NCI-H146 (cell line): ENCODE results near the gene MFAP1.
"Not testable (repeated sequence)": the region's sequence is repeated elsewhere in the genome, so short reads cannot be mapped to it uniquely, and the experiment has no call there.

Source experiments
- DNase-seq: peaks from one replicate; lab custom pipeline; 2025; lab: John Stamatoyannopoulos, UW

Gene MFAP1, protein sequence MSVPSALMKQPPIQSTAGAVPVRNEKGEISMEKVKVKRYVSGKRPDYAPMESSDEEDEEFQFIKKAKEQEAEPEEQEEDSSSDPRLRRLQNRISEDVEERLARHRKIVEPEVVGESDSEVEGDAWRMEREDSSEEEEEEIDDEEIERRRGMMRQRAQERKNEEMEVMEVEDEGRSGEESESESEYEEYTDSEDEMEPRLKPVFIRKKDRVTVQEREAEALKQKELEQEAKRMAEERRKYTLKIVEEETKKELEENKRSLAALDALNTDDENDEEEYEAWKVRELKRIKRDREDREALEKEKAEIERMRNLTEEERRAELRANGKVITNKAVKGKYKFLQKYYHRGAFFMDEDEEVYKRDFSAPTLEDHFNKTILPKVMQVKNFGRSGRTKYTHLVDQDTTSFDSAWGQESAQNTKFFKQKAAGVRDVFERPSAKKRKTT

DNA sequence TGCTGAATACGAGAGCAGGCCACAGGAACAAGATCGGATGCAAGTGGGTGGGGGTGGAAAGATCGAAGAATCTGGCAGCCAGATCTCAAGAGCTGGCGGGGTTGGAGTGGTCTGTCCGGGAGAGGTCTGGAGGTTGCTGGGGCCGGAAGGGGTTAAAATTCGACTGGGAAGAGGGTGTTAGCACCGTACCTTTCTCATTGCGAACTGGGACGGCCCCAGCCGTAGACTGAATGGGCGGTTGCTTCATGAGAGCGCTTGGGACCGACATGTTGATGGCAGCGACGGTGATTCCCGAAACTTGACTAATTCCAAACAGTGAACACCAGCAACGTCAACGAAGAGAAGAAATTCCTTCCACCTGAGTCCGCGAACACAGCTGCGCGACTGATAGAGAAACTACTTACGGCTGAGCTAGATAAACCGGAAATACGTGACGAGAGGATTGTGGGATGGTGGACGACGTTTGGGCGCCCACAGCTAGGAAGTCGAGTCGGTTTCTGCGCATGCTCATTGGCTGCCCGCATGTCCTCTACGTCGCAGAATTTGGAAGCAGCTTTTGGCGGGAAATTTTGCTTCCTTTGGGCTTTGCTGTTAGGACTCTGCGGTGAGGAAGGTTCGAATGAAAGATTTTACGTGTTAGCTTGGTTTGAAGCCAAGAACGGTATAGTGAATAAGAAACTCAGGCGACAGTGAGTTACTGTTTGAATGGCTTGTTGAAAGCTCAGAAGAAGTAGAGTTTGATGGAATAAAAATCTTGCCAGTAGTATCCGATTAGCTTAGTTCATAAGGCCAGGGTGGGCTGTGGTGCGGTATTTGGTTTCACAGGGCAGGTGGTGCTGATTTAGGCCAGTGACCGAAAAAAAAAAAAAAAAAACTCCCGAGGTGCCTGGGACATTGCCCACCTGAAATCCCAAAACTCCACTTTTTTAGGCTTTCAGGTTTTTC is at the start of gene MFAP1:
Gene MFAP1, minus strand, starts transcription at position 389 of the 945 bp plus-strand sequence. Its CDS starts 121 bp downstream, at position 268.
- DNase-seq, result peak; percentile 93

DNA sequence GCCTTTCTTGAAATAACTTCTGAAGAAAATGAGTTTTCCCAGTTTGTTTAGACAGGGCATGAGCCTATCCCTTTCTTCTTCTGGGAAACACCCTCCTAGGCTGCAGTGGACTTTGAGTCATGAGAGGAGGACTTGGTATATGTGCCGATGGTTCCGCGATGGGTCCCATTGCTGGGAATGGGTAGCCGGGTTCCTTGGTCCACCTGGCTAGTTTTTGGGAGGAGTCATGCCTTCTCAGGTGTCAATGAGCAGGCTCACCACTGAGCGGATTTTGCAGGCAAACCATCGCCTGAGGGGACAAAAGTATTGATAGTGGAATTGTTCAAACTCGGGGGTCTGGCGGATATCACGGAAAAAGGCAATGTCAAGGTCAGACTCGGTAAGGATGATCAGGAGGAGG is 49.2 kb upstream of the MFAP1 start:
- no peak for DNase-seq

DNA sequence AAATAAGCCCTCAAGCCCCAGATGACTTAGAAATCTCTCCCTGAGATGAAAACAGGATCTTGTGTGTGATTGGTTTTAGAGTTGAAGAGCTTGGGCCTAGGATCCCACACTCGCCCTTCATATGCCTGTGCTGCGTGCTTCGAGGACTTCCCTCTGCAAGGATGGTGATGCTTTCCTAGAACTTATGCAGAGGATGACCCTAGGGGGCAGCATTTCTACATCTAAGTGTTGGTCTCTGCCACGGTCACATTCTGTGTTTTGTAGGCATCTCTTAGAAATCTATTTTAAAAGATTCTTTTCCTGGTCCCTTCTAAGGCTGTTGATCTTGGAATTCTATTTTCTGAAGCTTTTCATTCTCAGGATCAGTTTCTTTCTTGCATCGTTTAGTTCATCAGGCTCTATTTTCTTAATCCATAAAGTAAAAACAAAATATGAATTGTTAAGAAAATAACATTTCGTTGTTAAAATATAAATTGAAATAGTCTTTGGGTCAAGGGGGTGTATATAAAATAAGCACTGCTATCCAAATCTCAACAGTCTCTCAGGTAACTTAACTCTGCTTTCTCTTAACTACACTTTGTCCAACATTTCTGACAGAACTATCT is 48.0 kb upstream of the MFAP1 start:
- peak; percentile 42 for DNase-seq

DNA sequence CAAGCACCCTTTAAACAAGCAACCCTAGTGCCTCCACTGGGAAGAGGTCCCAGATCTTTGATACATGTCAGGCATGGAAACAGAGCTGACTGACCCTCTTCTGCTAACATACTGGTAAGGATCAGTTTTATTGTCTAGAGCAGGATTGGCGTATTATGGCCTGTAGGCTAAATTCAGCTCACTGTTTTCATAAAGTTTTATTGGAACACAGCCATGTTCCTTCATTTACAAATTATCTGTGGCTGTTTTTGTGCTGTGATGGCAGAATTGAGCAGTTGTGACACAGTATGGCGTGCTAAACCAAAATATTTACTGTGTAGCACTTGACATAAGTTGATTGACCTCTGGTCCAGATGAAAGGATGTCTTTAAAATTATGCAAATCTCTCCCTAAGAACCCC is 47.3 kb upstream of the MFAP1 start:
- DNase-seq, result no peak

DNA sequence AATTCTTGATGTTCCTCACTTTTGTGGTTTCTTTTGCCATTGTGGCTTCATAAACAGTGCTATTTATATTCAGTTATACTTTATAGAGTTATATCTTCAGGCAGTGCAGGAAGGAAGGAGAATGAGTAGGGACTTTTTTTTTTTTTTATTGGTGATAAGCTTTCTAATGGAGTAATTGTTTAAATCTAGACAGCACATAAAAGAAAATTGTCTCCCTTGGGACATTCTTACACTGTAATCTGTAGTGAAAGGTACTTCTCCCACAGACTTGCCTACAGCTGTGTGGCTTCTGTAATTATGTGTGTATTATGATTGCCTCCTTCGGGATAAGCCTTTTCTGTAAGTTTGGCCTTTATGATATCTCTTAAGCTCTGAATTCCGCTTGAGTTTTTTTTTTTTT is 43.9 kb upstream of the MFAP1 start:
- no peak for DNase-seq

DNA sequence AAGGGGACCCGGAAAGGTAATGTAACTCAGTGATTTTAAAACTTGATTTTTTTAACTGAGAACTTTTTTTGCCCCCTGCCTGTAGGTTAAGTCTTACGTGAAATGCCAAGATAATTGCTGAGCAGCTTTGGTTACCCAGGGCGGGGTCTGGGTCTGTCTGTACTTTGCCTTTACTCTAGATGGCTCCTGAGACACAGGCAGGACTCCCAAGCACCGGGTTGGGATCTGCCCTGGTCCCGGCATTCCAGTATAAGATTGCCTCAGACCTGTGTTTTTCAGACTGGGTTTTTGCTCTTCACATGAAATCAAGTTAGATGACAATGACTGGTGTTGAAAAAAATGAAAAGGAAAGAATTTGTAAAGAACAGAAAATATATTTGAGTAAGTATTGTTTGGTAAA is 42.6 kb upstream of the MFAP1 start:
- DNase-seq, result no peak

DNA sequence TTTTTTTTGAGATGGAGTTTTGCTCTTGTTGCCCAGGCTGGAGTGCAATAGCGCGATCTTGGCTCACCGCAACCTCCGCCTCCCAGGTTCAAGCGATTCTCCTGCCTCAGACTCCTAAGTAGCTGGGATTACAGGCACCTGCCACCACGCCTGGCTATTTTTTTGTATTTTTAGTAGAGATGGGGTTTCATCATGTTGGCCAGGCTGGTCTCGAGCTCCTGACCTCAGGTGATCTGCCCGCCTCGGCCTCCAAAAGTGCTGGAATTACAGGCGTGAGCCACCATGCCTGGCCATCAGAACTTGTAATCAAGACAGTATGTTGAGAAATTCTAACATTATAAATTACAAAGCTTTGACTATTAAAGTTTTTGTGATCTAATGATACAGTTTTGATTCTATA is 42.1 kb upstream of the MFAP1 start:
- not testable (repeated sequence) for DNase-seq

DNA sequence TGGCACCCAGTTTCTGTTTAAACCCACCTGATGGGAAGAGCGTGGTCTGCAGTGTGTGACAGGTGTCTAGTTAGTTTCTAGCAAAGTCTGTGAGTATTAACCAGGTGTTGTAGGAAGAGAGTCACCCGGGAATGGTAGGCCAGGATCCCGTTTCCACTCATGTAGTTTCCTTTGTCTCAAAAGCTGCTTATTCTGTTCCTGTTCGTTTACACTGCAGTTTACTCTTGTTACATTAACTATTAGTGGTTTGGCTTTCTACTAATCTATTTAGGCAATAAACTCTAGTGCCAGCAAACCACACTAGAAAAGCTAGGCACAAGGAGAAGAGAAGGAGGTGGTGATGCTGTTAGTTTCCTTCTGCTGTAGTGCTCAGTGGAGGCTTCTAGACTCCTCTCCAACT is 35.1 kb upstream of the MFAP1 start:
- no peak for DNase-seq

DNA sequence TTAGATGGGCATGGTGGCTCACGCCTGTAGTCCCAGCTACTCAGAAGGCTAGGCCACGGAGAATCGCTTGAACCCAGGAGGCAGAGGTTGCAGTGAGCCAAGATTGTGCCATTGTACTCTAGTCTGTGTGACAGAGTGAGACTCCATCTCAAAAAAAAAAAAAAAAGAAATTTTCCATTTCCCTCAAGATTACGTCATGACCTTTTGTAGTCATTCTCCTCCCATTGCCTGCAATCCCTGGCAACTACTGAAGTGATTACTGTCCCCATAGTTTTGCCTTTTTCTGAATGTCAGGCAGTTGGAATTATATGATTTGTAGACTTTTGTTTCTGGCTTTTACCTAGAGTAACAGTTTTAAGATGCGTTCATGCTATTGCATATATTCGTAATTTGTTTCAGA is 30.3 kb upstream of the MFAP1 start:
- no peak for DNase-seq

DNA sequence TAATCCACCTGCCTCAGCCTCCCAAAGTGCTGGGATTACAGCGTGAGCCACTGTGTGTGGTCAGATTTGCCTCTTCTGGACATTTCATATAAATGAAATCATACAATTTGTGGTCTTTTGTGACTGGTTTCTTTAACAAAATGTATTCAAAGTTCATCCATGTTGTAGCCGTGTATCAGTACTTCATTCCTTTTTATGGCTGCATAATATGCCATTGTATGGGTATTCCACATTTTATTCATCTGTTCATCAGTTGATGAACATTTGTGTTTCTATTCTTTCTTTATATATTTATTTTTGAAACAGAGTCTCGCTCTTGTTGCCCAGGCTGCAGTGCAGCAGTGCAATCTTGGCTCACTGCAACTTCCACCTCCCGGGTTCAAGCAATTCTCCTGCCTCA is 28.1 kb upstream of the MFAP1 start:
- DNase-seq, result no peak

DNA sequence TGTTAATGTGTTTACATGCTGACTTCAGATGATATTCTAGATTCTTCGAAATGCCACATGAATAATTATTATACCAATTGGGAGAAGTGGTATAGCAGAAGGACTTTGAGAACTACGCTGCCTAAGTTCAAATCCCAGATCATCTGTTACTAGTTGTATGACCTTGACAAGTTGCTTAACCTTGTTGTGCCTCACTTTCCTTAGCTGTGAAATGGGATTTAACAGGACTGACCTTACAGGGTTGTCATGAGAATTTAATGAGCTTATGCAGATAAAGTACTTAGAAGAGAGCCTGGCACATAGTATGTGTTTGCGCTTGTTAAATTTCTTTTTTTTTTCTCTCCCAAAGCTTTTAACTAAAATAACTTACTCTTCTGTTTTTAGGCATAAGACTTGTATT is 26.8 kb upstream of the MFAP1 start:
- DNase-seq, result no peak

DNA sequence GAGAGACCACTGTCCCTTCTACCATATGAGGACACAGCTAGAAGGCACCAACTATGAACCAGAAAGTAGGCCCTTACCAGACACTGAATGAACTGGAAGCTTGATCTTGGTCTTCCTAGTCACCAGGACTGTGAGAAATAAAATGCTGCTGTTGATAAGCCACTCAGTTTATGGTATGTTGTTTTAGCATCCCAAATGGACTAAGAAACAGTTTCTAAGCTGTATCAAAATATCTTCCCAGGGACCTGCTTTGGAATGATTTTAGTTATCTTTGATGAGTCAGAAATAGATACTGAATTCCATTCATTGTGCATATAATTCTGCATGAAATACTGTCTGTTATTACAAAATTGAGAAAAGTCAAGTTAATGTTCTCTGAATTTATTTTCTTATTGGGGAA is 20.9 kb upstream of the MFAP1 start:
- DNase-seq, result no peak

DNA sequence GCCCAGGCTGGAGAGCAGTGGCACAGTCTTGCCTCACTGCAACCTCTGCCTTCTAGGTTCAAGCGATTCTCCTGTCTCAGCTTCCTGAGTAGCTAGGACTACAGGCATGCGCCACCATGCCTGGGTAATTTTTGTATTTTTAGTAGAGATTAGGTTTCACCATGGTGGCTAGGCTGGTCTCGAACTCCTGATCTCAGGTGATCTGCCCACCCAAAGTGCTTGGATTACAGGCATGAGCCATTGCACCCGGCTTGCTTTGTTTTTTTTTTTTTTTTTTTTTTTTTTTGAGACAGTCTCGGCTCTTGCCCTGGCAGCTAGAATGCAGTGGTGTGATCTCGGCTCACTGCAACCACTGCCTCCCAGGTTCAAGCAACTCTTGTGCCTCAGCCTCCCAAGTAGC is 8.0 kb upstream of the MFAP1 start:
- not testable (repeated sequence) for DNase-seq

DNA sequence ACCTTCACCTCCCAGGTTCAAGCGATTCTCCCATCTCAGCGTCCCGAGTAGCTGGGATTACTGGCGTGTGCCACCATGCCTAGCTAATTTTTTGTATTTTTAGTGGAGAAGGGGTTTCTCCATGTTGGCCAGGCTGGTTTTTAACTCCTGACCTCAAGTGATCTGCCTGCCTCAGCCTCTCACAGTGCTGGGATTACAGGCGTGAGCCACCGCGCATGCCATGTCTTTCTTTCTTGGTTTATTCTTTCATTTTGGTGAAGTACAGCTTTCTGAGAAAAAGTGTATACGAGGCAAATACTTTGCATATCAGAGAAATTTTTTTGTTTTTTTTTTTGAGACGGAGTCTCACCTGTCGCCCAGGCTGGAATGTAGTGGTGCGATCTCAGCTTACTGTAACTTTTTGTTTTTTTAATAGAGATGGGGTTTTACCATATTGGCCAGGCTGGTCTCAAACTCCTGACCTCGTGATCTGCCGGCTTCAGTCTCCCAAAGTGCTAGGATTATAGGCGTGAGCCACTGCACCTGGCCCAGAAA is 7.1 kb upstream of the MFAP1 start:
- DNase-seq, result not testable (repeated sequence)

DNA sequence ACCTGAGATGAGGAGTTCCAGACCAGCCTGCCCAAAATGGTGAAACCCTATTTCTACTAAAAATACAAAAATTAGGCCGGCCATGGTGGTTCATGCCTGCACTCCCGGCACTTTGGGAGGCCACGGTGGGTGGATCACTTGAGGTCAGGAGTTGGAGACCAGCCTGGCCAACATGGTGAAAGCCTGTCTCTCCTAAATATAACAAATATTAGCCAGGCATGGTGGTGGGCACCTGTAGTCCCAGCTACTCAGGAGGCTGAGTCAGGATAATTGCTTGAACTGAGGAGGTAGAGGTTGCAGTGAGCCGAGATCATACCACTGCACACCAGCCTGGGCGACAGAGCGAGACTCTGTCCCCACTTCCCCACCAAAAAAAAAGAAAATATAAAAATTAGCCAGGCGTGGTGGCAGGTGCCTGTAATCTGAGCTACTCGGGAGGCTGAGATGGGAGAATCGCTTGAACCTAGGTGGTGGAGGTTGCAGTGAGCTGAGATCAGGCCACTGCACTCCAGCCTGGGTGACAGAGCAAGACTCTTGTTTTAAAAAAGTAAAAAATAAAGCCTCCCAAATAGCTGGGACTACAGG is 6.3 kb upstream of the MFAP1 start:
- DNase-seq, result not testable (repeated sequence)

DNA sequence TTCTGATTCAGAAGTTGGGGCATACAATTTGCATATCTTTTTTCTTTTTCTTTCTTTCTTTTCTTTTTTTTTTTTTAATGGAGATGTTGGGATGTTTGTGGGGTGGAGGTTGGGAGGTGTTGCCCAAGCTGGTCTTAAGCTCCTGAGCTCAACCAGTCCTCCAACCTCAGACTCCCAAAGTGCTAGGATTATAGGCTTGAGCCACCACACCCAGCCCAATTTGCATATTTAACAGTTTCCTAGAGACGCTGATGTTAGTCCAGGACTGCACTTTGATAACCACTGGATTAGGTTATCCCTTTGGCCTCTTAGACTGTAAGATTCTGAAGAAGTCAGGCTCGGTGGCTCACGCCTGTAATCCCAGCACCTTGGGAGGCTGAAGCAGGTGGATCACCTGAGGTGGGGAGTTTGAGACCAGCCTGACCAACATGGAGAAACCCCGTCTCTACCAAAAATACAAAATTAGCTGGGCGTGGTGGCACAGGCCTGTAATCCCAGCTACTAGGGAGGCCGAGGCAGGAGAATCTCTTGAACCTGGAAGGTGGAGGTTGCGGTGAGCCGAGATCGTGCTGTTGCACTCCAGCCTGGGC is 5.6 kb upstream of the MFAP1 start:
- not testable (repeated sequence) for DNase-seq

DNA sequence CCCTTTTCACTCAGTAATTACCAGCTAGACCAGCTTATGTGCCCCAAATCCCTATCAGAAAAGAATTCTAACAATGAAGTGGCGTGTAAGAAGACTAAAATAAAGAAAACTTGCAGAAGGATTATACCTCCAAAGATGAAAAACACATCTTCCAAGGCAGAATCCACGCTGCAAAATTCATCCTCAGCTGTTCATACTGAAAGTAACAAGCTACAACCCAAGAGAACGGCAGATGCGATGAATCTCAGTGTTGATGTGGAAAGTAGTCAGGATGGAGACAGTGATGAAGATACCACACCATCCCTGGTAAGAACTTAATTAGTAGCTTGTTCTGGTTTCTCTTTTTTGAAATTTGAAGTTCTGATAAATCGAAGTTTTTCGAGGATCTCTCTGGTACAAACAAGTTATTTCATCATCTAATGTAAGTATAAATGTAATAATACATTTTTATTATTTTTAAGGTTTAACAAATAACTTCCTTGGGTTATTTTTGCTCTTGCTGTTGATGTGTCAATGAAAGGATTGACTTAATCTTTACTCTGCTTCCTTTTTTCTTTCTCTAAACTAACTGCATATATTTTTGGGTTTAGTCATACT is 3.7 kb upstream of the MFAP1 start:
- no peak for DNase-seq

DNA sequence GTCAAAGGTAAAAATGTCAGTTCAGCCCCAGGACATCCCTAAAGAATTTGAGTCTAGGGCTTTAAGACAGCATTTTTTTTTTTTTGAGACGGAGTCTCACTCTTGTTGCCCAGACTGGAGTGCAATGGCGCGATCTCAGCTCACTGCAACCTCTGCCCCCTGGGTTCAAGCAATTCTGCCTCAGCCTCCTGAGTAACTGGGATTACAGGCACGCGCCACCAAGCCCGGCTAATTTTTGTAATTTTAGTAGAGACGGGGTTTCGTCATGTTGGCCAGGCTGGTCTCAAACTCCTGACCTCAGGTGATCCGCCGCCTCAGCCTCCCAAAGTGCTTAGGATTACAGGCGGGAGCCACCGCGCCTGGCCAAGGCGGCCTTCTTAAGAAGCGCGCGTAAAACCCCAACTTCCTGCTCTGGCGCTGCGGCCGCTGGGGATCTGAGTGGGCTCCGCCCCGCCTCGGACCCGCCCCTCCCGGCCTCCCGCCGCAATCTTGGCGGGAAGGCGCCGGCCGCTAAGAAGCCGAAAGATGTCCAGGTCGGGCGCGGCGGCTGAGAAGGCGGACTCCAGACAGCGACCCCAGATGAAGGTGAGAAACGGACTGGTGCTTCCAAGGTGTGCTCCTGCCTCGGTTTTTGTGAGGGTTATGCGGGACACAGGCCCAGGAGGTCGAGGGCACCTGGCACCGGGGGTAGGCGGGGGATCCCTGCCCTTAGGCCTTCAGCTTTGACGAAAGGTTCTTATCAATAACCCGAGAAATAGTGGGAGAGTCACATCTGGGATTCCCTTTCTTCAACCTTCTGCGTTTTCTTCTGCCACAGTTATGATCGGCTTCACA is 2.2 kb upstream of the MFAP1 start, which contains the start of gene WDR76:
Gene WDR76, plus strand, starts transcription at position 495 of the 834 bp plus-strand sequence. Its CDS starts 31 bp downstream, at position 526.
- peak; percentile 84 for DNase-seq

DNA sequence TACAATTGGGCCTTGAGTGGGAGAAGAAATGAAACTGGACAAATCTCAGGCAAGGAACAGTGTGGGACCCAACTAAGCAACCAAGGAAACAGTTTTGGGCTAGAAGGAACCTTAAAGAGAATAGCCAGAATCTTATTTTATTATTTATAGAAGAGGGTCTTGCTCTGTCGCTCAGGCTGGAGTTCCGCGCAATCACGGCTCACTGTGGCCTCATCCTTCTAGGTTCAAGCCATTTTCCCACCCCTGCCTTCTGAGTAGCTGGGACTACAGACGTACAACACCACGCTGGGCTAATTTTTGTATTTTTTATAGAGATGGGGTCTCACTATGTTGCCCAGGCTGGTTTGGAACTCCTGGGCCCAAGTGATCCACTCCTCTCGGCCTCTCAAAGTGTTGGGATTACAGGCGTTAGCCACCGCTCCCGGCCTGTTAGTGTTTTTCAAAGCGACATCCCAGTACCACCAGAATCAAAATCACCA is 1.6 kb upstream of the MFAP1 start:
- no peak for DNase-seq

DNA sequence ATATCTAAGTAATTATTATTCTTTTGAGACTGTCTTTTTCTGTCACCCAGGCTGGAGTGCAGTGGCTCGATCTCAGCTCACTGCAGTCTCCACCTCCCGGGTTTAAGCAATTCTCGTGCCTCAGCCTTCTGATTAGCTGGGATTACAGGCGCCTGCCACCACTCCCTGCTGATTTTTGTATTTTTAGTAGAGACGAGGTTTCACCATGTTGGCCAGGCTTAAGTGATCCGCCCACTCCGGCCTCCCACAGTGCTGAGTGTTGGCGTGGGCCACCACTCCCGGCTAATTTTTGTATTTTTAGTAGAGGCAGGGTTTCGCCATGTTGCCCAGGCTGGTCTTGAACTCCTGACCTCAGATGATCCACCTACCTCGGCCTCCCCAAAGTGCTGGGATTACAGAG is 815 bp upstream of the MFAP1 start:
- not testable (repeated sequence) for DNase-seq
